Esophagus squamous epithelium (tissue), 4 donors: ENCODE measurements around the gene PEAR1.

ENCODE experiments used
- POLR2A ChIP-seq, 4 donors: fragments of 450-650 bp; IDR thresholded peaks; one replicate each; pipeline ENCODE4 v1.6.1; 2017; ENCODE audit warnings: antibody characterized with exemption in 4 of 4, mild to moderate bottlenecking in 4 of 4, moderate library complexity in 3 of 4
- TF ChIP-seq, protein P1 (sequence below), 6 experiments: fragments of 450-650 bp in 4 of 6; fragments of 200-600 bp in 2 of 6; sonication (generic) in 2 of 6; IDR thresholded peaks; one replicate each; pipeline ENCODE4 v1.5.1; 2016 to 2019; ENCODE audit warnings: antibody characterized with exemption in 6 of 6, mild to moderate bottlenecking in 4 of 6, moderate library complexity in 4 of 6

DNA sequence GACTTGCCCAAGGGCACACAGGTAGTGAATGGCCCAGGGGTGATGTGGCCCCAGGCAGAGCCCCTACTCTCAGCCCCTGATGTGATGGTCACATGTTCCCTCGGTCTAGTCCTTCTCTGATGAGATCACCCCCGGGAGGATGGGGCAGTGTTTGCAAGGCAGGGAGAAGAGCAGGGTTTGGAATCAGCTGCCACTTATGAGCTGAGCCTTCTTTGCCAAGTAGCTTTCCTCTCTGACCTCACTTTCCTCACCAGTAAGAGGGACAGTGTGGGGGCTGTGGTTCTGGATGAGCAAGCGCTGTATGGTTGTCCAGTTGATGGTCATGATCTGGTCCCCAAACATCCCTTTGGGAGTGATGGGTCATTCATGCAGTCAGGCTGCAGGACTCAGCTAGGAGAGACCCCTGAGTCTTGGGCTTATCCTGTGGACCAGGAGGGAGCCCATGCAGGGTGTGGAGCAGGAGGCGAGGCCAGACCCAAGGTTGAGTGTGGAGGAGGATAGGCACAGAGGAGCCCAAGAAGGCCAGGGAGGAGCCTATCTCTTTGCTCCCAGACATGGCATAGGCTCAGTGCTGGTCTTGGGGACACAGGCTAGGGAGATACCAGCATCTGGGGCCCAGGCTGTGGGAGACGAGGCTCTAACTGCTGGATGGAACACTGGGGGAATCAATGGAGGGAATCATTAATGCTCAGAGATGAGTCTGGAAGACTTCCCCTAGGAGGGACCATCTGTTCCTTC lies 15.9 kb upstream of the PEAR1 start:
- no peak for TF ChIP-seq POLR2A (IDR thresholded peaks at IDR 0.05)
- TF ChIP-seq, protein P1, sequence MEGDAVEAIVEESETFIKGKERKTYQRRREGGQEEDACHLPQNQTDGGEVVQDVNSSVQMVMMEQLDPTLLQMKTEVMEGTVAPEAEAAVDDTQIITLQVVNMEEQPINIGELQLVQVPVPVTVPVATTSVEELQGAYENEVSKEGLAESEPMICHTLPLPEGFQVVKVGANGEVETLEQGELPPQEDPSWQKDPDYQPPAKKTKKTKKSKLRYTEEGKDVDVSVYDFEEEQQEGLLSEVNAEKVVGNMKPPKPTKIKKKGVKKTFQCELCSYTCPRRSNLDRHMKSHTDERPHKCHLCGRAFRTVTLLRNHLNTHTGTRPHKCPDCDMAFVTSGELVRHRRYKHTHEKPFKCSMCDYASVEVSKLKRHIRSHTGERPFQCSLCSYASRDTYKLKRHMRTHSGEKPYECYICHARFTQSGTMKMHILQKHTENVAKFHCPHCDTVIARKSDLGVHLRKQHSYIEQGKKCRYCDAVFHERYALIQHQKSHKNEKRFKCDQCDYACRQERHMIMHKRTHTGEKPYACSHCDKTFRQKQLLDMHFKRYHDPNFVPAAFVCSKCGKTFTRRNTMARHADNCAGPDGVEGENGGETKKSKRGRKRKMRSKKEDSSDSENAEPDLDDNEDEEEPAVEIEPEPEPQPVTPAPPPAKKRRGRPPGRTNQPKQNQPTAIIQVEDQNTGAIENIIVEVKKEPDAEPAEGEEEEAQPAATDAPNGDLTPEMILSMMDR (IDR thresholded peaks at IDR 0.05) = no peak
